Measurements from ENCODE around the gene CACNA1C. TPM values are rescaled to one million over a fixed set of nuclear protein-coding genes. Genes with fewer than 3 reads are reported as not detected.

Gene CACNA1C
- total RNA-seq, 1 experiment from 2014 or later: 1.1 TPM

DNA sequence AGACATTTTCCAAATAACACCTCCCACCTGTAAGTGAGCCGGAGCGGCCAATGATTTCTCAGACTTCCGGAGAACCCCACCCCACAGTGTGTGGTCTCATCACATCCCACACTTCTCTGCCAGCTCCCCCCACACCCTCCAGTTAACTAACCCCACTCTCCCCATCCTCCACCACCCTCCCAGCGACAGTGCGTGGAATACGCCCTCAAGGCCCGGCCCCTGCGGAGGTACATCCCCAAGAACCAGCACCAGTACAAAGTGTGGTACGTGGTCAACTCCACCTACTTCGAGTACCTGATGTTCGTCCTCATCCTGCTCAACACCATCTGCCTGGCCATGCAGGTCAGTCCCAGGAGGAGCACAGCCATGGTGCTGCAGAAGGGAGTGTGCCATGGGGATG, 557.6 kb downstream of the CACNA1C start:
- Histone ChIP-seq H2BK15ac (ENCODE audit: low read depth, low read length) (no peak overlapping the region), H3K79me1 (ENCODE audit: insufficient read depth, low read depth, low read length, poor library complexity, severe bottlenecking) (no peaks in the 10 kb centered on the region), H3T11ph (ENCODE audit: low read length) (no peak overlapping the region), H2BK12ac (ENCODE audit: insufficient read length, low read depth, low read length) (no peak overlapping the region), H2BK120ac (ENCODE audit: low read depth, low read length, poor library complexity, severe bottlenecking) (no peak overlapping the region), H3K4me2 (ENCODE audit: insufficient read depth, insufficient read length, low read length) (no peak overlapping the region), H2AK5ac (ENCODE audit: insufficient read length, low read length) (no peak overlapping the region), H2AFZ (ENCODE audit: low read length) (no peak overlapping the region), H3K27me3 (ENCODE audit: insufficient read depth, low read length) (no peaks in the 10 kb centered on the region), H4K5ac (ENCODE audit: insufficient read length, low read depth, low read length) (no peak overlapping the region), H3K23me2 (ENCODE audit: insufficient read length, low read depth, low read length, poor library complexity, severe bottlenecking) (no peaks in the 10 kb centered on the region), H3K56ac (ENCODE audit: insufficient read length, low read depth, low read length) (no peak overlapping the region), H3K9ac (ENCODE audit: extremely low read depth, insufficient read length, low read length) (no peak overlapping the region), H3K23ac (ENCODE audit: insufficient read length, low read depth, low read length) (no peak overlapping the region), H4K91ac (ENCODE audit: insufficient read length, low read depth, low read length) (no peak overlapping the region), H2BK20ac (ENCODE audit: low read depth, low read length, poor library complexity, severe bottlenecking) (no peak overlapping the region), H3K9me3 (ENCODE audit: control insufficient read depth, low read depth, low read length) (no peaks in the 10 kb centered on the region), H3K18ac (ENCODE audit: insufficient read length, low read depth, low read length) (no peak overlapping the region), H3K14ac (ENCODE audit: insufficient read depth, low read length) (no peak overlapping the region), H4K20me1 (ENCODE audit: control insufficient read depth, insufficient read depth, insufficient read length) (no peaks in the 10 kb centered on the region), H2BK5ac (ENCODE audit: insufficient read length, low read length) (no peak overlapping the region), H3K79me2 (ENCODE audit: insufficient read depth, low read length) (no peaks in the 10 kb centered on the region), H3K4me1 (ENCODE audit: insufficient read depth, low read length) (no peaks in the 10 kb centered on the region), H4K8ac (replicated peaks; ENCODE audit: insufficient read length, low read depth, low read length) (no peak overlapping the region), H3K27ac (ENCODE audit: insufficient read length, low read depth, low read length) (no peak overlapping the region), H3K4ac (ENCODE audit: low read depth, low read length) (no peak overlapping the region)
- Mint-ChIP-seq H3K4me3 (no peak overlapping the region), H3K27ac (no peak overlapping the region; a peak in 1 of 7 replicates), H3K36me3 (ENCODE audit: insufficient read depth in 1 of 3, low read depth in 3 of 3) (peaks cover 0 to 2% (median 0%) of the 10 kb centered on the region in 3 experiments; a peak in 1 of 7 replicates), H3K4me1 (peaks cover 3 to 9% of the 10 kb centered on the region in 2 experiments; a peak in 2 of 4 replicates), H3K9me3 (no peaks in the 10 kb centered on the region; a peak in 1 of 5 replicates), H3K27me3 (ENCODE audit: low read depth) (peaks cover 35% of the 10 kb centered on the region)
- no CpG with 5 or more reads among the region's 11 CpGs for WGBS (ENCODE audit: extremely low coverage, insufficient read length, low lambda C conversion rate)
- TF ChIP-seq CTCF (conservative IDR thresholded peaks at IDR 0.05): no peak
- no peak for DNase-seq

All from H9 (cell line).